HEK293T (cell line): Measurements from ENCODE around the gene MDM2.

ENCODE experiments used
- CTCF ChIA-PET: fragments of 350-600 bp; formaldehyde crosslinking; extraction: SDS; loops from one replicate; lab custom pipeline; 2021; ENCODE audit warnings: antibody characterized with exemption, inconsistent platforms; lab: Yijun Ruan, JAX
- POLR2A ChIA-PET: fragments of 350-600 bp; formaldehyde crosslinking; extraction: SDS; loops from one replicate; lab custom pipeline; 2020; ENCODE audit warnings: antibody characterized with exemption, inconsistent platforms; lab: Yijun Ruan, JAX
- DNase-seq: peaks from one replicate; pipeline ENCODE4 v3.0.0; 2012; ENCODE audit warnings: mixed read lengths; ENCODE audit errors: extremely low spot score
- ARNT ChIP-seq: fragments of 450-650 bp; IDR thresholded peaks from 2 replicates; pipeline ENCODE4 v1.6.1; 2017; ENCODE audit warnings: mild to moderate bottlenecking
- BHLHE40 ChIP-seq: fragments of 450-650 bp; IDR thresholded peaks from 2 replicates; pipeline ENCODE4 v1.6.1; 2016; ENCODE audit warnings: mild to moderate bottlenecking, moderate library complexity, borderline replicate concordance
- CTBP1 ChIP-seq: fragments of 450-650 bp; IDR thresholded peaks from 2 replicates; pipeline ENCODE4 v1.6.1; 2016; ENCODE audit warnings: borderline replicate concordance
- ELF4 ChIP-seq: fragments of 450-650 bp; IDR thresholded peaks from 2 replicates; pipeline ENCODE4 v1.6.1; 2017; ENCODE audit warnings: antibody characterized with exemption
- FOXA1 ChIP-seq: fragments of 450-650 bp; IDR thresholded peaks from 2 replicates; pipeline ENCODE4 v1.6.1; 2016; ENCODE audit warnings: mild to moderate bottlenecking
- FOXK2 ChIP-seq: fragments of 450-650 bp; IDR thresholded peaks from 2 replicates; pipeline ENCODE4 v1.6.1; 2016; ENCODE audit warnings: mild to moderate bottlenecking
- FOXM1 ChIP-seq: fragments of 450-650 bp; IDR thresholded peaks from 2 replicates; pipeline ENCODE4 v1.6.1; 2017; ENCODE audit warnings: mild to moderate bottlenecking, borderline replicate concordance
- HDGF ChIP-seq: fragments of 450-650 bp; IDR thresholded peaks from 2 replicates; pipeline ENCODE4 v1.6.1; 2017; ENCODE audit warnings: antibody characterized with exemption, borderline replicate concordance
- L3MBTL2 ChIP-seq: fragments of 450-650 bp; conservative IDR thresholded peaks from 2 replicates; pipeline ENCODE4 v1.6.1; 2016; ENCODE audit warnings: mild to moderate bottlenecking
- LEF1 ChIP-seq: fragments of 450-650 bp; IDR thresholded peaks from 2 replicates; pipeline ENCODE4 v1.6.1; 2017; ENCODE audit warnings: mild to moderate bottlenecking, borderline replicate concordance
- NFRKB ChIP-seq: fragments of 450-650 bp; IDR thresholded peaks from 2 replicates; pipeline ENCODE4 v1.6.1; 2016; ENCODE audit warnings: mild to moderate bottlenecking, moderate library complexity
- SP1 ChIP-seq: fragments of 450-650 bp; IDR thresholded peaks from 2 replicates; pipeline ENCODE4 v1.6.1; 2017
- SUZ12 ChIP-seq: fragments of 450-650 bp; IDR thresholded peaks from 2 replicates; pipeline ENCODE4 v1.6.1; 2016; ENCODE audit warnings: mild to moderate bottlenecking
- TARDBP ChIP-seq: fragments of 450-650 bp; IDR thresholded peaks from 2 replicates; pipeline ENCODE4 v1.6.1; 2016
- ZNF384 ChIP-seq: fragments of 450-650 bp; IDR thresholded peaks from 2 replicates; pipeline ENCODE4 v1.6.1; 2016
- TF ChIP-seq, protein P1 (sequence below): fragments of 450-650 bp; IDR thresholded peaks from 2 replicates; pipeline ENCODE4 v1.6.1; 2016

Gene MDM2

DNA sequence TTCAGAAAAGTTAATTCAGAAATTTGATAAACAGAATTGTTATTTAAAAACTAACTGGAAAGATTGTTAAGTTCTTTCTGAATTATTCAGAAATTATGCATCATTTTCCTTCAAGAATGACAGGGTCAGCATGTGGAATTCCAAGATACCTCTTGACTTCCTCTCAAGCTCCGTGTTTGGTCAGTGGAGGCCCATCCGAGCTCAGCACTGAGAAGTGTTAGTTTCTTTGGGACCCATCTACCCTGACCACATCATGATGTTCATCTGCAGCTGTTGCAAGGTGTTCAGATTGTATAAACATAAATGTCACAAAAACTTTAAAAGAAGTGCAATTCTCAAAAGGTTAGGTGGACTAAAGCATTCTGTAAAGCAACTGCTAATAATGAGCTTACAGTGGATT is 33.7 kb downstream of the MDM2 start:
- ChIA-PET CTCF (interaction anchor here (1.2 kb wide), 1 partner anchor 12 kb away, joined by 3 read pairs; no protein-coding TSS in a partner anchor), POLR2A (no interaction called here)
- TF ChIP-seq L3MBTL2 (no peak), CTBP1 (no peak), HDGF (no peak), ZNF384 (no peak), FOXM1 (no peak), BHLHE40 (no peak), LEF1 (no peak), SP1 (no peak), ELF4 (no peak), FOXA1 (no peak), ARNT (no peak)
- TF ChIP-seq, protein P1, sequence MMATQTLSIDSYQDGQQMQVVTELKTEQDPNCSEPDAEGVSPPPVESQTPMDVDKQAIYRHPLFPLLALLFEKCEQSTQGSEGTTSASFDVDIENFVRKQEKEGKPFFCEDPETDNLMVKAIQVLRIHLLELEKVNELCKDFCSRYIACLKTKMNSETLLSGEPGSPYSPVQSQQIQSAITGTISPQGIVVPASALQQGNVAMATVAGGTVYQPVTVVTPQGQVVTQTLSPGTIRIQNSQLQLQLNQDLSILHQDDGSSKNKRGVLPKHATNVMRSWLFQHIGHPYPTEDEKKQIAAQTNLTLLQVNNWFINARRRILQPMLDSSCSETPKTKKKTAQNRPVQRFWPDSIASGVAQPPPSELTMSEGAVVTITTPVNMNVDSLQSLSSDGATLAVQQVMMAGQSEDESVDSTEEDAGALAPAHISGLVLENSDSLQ = no peak
- no peak for DNase-seq

DNA sequence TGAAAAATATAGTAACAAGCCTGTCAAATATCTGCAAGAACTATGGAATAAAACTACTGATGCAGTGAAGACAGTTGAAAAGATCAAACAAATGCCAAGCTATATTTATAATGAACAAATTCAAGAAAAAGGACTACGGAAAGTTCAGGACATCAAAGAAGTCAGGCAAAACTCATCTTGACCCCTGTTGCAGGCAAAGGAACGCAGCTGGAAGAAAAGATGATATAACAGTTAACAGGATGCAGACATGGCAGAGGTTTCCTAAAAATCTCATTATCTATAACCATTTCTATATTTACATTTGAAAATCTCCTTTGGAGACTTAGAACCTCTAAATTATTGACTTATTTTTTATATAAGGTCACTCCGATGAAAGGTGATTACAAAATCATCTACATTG is 34.1 kb downstream of the MDM2 start:
- ChIA-PET CTCF (interaction anchor here (0.7 to 1.2 kb wide), 2 partner anchors 12 to 261 kb away, joined by 3 to 4 read pairs; no protein-coding TSS in a partner anchor), POLR2A (no interaction called here)
- no peak for DNase-seq
- TF ChIP-seq CTBP1 (no peak), BHLHE40 (no peak)

DNA sequence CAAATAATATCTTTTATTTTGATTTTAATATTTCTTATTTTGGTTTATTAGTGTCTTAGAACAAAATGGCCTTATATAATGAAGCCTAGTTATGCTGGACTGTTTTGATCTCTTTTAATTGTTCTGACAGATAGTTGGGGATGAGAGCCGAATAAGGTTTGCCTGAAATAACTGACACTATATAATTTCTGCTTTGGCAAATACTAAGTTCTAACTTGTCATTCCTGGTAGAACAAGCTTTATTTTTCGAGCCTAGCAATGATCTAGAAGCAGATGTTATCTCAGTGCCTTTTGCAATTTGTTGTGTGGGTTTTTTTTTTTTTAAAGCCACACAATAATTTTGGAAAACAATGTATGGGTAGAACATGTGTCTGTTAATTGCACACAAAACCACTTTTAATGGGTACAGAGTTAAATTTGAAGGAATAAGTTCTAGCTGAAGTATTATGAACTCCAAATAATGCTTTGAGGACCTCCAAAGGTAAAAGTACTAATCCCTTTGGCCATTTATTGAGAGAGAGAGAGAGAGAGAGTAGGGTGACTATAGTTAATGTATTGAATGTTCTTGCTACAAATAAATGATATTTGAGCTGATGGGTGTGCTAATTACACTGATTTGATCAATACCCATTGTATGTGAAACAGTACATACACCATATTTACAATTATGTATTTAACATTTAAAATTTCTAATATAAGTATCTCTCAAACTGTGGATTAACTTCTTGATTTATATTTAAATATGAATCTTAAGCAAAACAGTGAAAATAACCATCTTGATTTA is 35.0 kb downstream of the MDM2 start:
- POLR2A ChIA-PET = no interaction called here
- CTCF ChIA-PET = interaction anchor here (0.7 to 1.2 kb wide), 2 partner anchors 13 to 260 kb away, joined by 3 to 4 read pairs; no protein-coding TSS in a partner anchor
- TF ChIP-seq CTBP1 (no peak), FOXM1 (no peak), HDGF (no peak), LEF1 (no peak), SP1 (no peak), L3MBTL2 (no peak), BHLHE40 (no peak), TARDBP (no peak)
- no peak for DNase-seq

DNA sequence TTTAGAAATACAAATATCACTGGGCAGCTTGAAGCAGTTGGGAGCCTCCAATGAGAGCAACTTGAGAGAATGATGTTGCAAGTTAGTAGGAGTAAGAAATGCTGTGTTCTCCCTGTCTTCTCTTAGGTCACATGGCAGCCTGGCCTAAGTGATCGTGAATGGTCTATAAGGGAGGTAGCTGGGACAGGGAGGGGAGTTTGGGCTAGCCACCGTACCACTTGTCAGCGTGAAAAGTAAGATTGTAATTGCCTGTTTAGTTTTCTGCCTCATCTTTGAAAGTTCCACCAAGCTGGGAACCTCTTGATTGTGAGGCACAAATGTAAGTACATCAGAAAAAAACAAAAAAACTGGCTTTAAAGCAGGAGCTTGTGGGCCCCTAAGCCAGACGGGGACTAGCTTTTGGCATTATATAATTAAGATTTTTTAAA is 36.4 kb downstream of the MDM2 start:
- no peak for DNase-seq
- ChIA-PET CTCF (interaction anchor here (0.7 kb wide), 1 partner anchor 310 kb away, joined by 3 read pairs; no protein-coding TSS in a partner anchor), POLR2A (no interaction called here)
- TF ChIP-seq BHLHE40 = no peak
- no peak for TF ChIP-seq FOXK2
- TF ChIP-seq ARNT = no peak
- no peak for TF ChIP-seq SP1
- TF ChIP-seq ZNF384 = no peak
- TF ChIP-seq, protein P1 = no peak
- no peak for TF ChIP-seq ELF4
- TF ChIP-seq L3MBTL2 = no peak
- no peak for TF ChIP-seq FOXA1
- no peak for TF ChIP-seq NFRKB
- TF ChIP-seq FOXM1 = no peak
- no peak for TF ChIP-seq CTBP1
- TF ChIP-seq HDGF = no peak
- no peak for TF ChIP-seq SUZ12
- TF ChIP-seq LEF1 = no peak
- no peak for TF ChIP-seq TARDBP

DNA sequence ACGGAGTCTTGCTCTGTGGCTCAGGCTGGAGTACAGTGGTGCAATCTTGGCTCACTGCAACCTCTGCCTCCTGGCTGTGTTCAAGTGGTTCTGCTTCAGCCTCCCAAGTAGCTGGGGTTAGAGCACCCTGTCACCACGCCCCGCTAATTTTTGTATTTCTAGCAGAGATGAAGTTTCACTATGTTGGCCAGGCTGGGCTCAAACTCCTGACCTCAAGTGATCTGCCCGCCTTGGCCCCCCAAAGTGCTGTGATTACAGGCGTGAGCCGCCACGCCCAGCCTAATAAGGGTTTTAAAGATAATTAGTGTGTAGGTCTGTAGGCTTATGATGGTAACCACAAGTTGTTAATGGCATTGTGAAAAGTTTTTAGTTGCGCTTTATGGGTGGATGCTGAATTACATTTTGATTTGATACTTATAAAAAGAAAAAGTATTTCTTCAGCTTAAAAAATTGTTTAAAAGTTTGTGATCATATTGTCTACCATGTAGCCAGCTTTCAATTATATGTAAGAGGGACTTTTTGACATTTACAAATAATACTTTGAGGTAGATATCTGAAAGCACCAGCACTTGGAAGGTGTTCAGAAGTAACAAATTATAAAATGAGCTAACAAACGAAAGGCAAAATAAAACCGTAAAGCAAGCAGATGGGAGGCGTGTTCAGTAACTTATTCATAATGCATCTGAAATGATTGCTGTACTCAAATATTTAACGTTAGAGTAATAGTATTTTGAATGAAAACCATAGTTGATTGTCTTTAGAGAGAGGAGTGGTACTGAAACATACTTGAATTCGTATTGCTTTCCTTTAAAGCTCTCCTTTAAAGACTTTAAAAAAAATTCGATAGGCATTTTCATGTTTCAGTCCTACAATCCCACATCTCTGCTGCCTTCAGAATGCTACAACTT is 37.1 kb downstream of the MDM2 start:
- no peak for TF ChIP-seq SP1
- TF ChIP-seq TARDBP = no peak
- no peak for TF ChIP-seq SUZ12
- TF ChIP-seq FOXK2 = no peak
- no peak for TF ChIP-seq L3MBTL2
- no peak for TF ChIP-seq ZNF384
- no peak for TF ChIP-seq BHLHE40
- no peak for TF ChIP-seq NFRKB
- TF ChIP-seq ARNT = no peak
- TF ChIP-seq ELF4 = no peak
- TF ChIP-seq LEF1 = no peak
- TF ChIP-seq, protein P1 = no peak
- no peak for TF ChIP-seq CTBP1
- no peak for TF ChIP-seq HDGF
- POLR2A ChIA-PET = interaction anchor here (0.7 kb wide), 1 partner anchor 9 kb away, joined by 3 read pairs; no protein-coding TSS in a partner anchor
- CTCF ChIA-PET = interaction anchor here (0.7 kb wide), 1 partner anchor 309 kb away, joined by 3 read pairs; no protein-coding TSS in a partner anchor
- no peak for DNase-seq
